Stimulated activated naive CD8-positive, alpha-beta T cell treated with anti-CD3 and anti-CD28 coated beads, Interleukin-15, Interleukin-2, amounts not matched to agents 100 U/mL and 50 U/mL, for 24 hours (primary cell): ENCODE data around the gene PRDM16.
"Not testable (repeated sequence)": the region's sequence is repeated elsewhere in the genome, so short reads cannot be mapped to it uniquely, and the experiment has no call there.

ENCODE experiments used
- ATAC-seq: fragments of 150-1000 bp; cut with Tn5 transposase; one replicate; pipeline ENCODE4 v1.10.0; 2021
- DNase-seq: peaks from one replicate; pipeline ENCODE4 v3.0.0; 2021

Gene PRDM16

GRCh38 chr1:3230553-3230952 lies 161.6 kb downstream of the PRDM16 start:
- DNase-seq = no peak
- ATAC-seq = no peak

GRCh38 chr1:3231245-3231644 lies 162.2 kb downstream of the PRDM16 start:
- ATAC-seq (no peak), DNase-seq (no peak)

GRCh38 chr1:3231826-3232225 lies 162.8 kb downstream of the PRDM16 start:
- ATAC-seq = no peak
- no peak for DNase-seq

- DNase-seq (no peak), ATAC-seq (no peak)
Measured at GRCh38 chr1:3233031-3233430, 164.0 kb downstream of the PRDM16 start.

- no peak for DNase-seq
- ATAC-seq = no peak
Measured at GRCh38 chr1:3233551-3233950, 164.5 kb downstream of the PRDM16 start.

- DNase-seq (no peak), ATAC-seq (no peak)
Measured at GRCh38 chr1:3234281-3234680, 165.3 kb downstream of the PRDM16 start.

GRCh38 chr1:3234956-3235355 lies 166.0 kb downstream of the PRDM16 start:
- ATAC-seq = no peak
- no peak for DNase-seq

GRCh38 chr1:3235496-3235895 lies 166.5 kb downstream of the PRDM16 start:
- DNase-seq (no peak), ATAC-seq (no peak)

GRCh38 chr1:3236361-3236760 lies 167.4 kb downstream of the PRDM16 start:
- no peak for ATAC-seq
- DNase-seq = no peak

GRCh38 chr1:3236955-3237354 lies 168.0 kb downstream of the PRDM16 start:
- DNase-seq (no peak), ATAC-seq (no peak)

GRCh38 chr1:3237570-3237969 lies 168.6 kb downstream of the PRDM16 start:
- no peak for DNase-seq
- no peak for ATAC-seq

- ATAC-seq (no peak), DNase-seq (no peak)
Measured at GRCh38 chr1:3237994-3238702, 169.1 kb downstream of the PRDM16 start.

- DNase-seq (no peak), ATAC-seq (no peak)
Measured at GRCh38 chr1:3238703-3239278, 169.8 kb downstream of the PRDM16 start.

- ATAC-seq = not testable (repeated sequence)
Measured at GRCh38 chr1:3239991-3240390, 171.0 kb downstream of the PRDM16 start.

GRCh38 chr1:3240524-3241235 lies 171.7 kb downstream of the PRDM16 start:
- DNase-seq (no peak), ATAC-seq (no peak)

More at GRCh38 chr1:3239991-3240390, 171.0 kb downstream of the PRDM16 start:
- not testable (repeated sequence) for DNase-seq

- ATAC-seq = no peak
- no peak for DNase-seq
Measured at GRCh38 chr1:3241236-3241550, 172.2 kb downstream of the PRDM16 start.

GRCh38 chr1:3241673-3242407 lies 172.8 kb downstream of the PRDM16 start:
- no peak for DNase-seq
- ATAC-seq = no peak

- no peak for ATAC-seq
- DNase-seq = no peak
Measured at GRCh38 chr1:3242408-3243260, 173.6 kb downstream of the PRDM16 start.

GRCh38 chr1:3243304-3243703 lies 174.3 kb downstream of the PRDM16 start:
- ATAC-seq (no peak), DNase-seq (no peak)

GRCh38 chr1:3244025-3244926 lies 175.3 kb downstream of the PRDM16 start:
- ATAC-seq (no peak), DNase-seq (no peak)

GRCh38 chr1:3244927-3245315 lies 175.9 kb downstream of the PRDM16 start:
- ATAC-seq (no peak), DNase-seq (no peak)
